ENCODE data around the gene CYTL1.

CYTL1 gene

GRCh38 chr4:4995103-4995907 is 24.0 kb downstream of the CYTL1 start:
- no peak for DNase-seq

GRCh38 chr4:4994312-4995097 is 24.8 kb downstream of the CYTL1 start:
- DNase-seq, result no peak

- no peak for DNase-seq
Measured at GRCh38 chr4:4992833-4993232, 26.4 kb downstream of the CYTL1 start.

GRCh38 chr4:4991541-4992099 is 27.6 kb downstream of the CYTL1 start:
- DNase-seq, result no peak

- DNase-seq, result no peak
Measured at GRCh38 chr4:4990857-4991540, 28.3 kb downstream of the CYTL1 start.

- no peak for DNase-seq
Measured at GRCh38 chr4:4990329-4990728, 28.9 kb downstream of the CYTL1 start.

GRCh38 chr4:4989083-4989622 is 30.1 kb downstream of the CYTL1 start:
- no peak for DNase-seq

GRCh38 chr4:4987656-4988055 is 31.6 kb downstream of the CYTL1 start:
- no peak for DNase-seq

- DNase-seq, result no peak
Measured at GRCh38 chr4:4986841-4987240, 32.4 kb downstream of the CYTL1 start.

GRCh38 chr4:4985844-4986243 is 33.4 kb downstream of the CYTL1 start:
- DNase-seq, result no peak

GRCh38 chr4:4985036-4985435 is 34.2 kb downstream of the CYTL1 start:
- no peak for DNase-seq

- DNase-seq, result no peak
Measured at GRCh38 chr4:4984186-4984585, 35.1 kb downstream of the CYTL1 start.

GRCh38 chr4:4981827-4982226 is 37.4 kb downstream of the CYTL1 start:
- DNase-seq, result no peak

GRCh38 chr4:4981427-4981826 is 37.8 kb downstream of the CYTL1 start:
- DNase-seq, result no peak

- DNase-seq, result no peak
Measured at GRCh38 chr4:4980621-4981230, 38.5 kb downstream of the CYTL1 start.

- no peak for DNase-seq
Measured at GRCh38 chr4:4979971-4980370, 39.3 kb downstream of the CYTL1 start.

GRCh38 chr4:4974727-4975126 is 44.5 kb downstream of the CYTL1 start:
- no peak for DNase-seq

- DNase-seq, result no peak
Measured at GRCh38 chr4:4971796-4972195, 47.5 kb downstream of the CYTL1 start.

- no peak for DNase-seq
Measured at GRCh38 chr4:4969298-4969697, 50.0 kb downstream of the CYTL1 start.

- DNase-seq, result no peak
Measured at GRCh38 chr4:4968161-4968725, 51.0 kb downstream of the CYTL1 start.

Data from activated CD4-positive, alpha-beta T cell treated with anti-CD3 and anti-CD28 coated beads, Interleukin-2, amount 50 U/mL, for 4 hours (primary cell).